ENCODE measurements around the gene SLX9. TPM values are rescaled to one million over a fixed set of nuclear protein-coding genes. Genes with fewer than 3 reads are reported as not detected.

The SLX9 gene
- total and polyA plus RNA-seq, 4 donors: 7.0 to 25.7 (median 18.7) TPM

DNA sequence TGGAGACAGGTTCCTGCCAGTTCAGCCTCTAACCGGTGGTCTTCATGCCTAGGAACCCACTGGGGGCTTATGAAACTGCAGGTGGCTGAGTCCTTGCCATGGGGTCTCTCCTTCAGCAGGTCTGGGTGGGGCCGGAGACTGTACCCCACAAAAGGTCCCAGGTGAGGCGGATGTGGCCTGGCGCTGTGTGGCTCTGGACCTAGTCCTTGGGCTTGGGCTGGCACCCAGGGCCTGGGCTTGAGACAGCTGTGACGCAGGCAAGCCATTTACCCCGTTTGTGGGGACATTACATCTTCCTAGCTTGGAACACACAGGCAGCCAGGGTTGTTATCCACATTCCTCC, 5.9 kb upstream of the SLX9 start:
- no peak for DNase-seq (ENCODE audit: low read depth in 4 of 6, low spot score in 6 of 6)
- peaks cover 53% of the 10 kb centered on the region for H3K27me3 ChIP-seq (ENCODE audit: control insufficient read depth, insufficient read depth, low read length)

GRCh38 chr21:44934276-44934675, 5.6 kb upstream of the SLX9 start:
- no peak overlapping the region for H3K4me3 ChIP-seq (ENCODE audit: low read depth, low read length)
- no peak overlapping the region for H3K27ac ChIP-seq (ENCODE audit: low read depth, low read length)
- H3K9me3 ChIP-seq (ENCODE audit: control insufficient read depth, insufficient read depth, low read length): no peaks in the 10 kb centered on the region
- H3K27me3 ChIP-seq (ENCODE audit: control insufficient read depth, insufficient read depth, low read length): peaks cover 49% of the 10 kb centered on the region
- peaks cover 23% of the 10 kb centered on the region for H3K36me3 ChIP-seq (ENCODE audit: control insufficient read depth, insufficient read depth, low read length)
- DNase-seq (ENCODE audit: low read depth in 4 of 6, low spot score in 6 of 6): no peak
- peaks cover 24% of the 10 kb centered on the region for H3K4me1 ChIP-seq (ENCODE audit: control insufficient read depth, insufficient read depth, low read length)
- 93% methylated on average over 3 of the region's 6 CpGs for WGBS (ENCODE audit: insufficient coverage)

More for the DNA sequence above, 5.9 kb upstream of the SLX9 start:
- H3K27ac ChIP-seq (ENCODE audit: low read depth, low read length): no peak overlapping the region
- H3K9me3 ChIP-seq (ENCODE audit: control insufficient read depth, insufficient read depth, low read length): no peaks in the 10 kb centered on the region
- WGBS (ENCODE audit: insufficient coverage): 96% methylated on average over 6 of the region's 6 CpGs
- no peak overlapping the region for H3K4me3 ChIP-seq (ENCODE audit: low read depth, low read length)
- H3K36me3 ChIP-seq (ENCODE audit: control insufficient read depth, insufficient read depth, low read length): peaks cover 23% of the 10 kb centered on the region
- H3K4me1 ChIP-seq (ENCODE audit: control insufficient read depth, insufficient read depth, low read length): peaks cover 20% of the 10 kb centered on the region

GRCh38 chr21:44934797-44935532, 4.9 kb upstream of the SLX9 start:
- peaks cover 43% of the 10 kb centered on the region for H3K27me3 ChIP-seq (ENCODE audit: control insufficient read depth, insufficient read depth, low read length)
- peaks cover 26% of the 10 kb centered on the region for H3K4me1 ChIP-seq (ENCODE audit: control insufficient read depth, insufficient read depth, low read length)
- H3K27ac ChIP-seq (ENCODE audit: low read depth, low read length): no peak overlapping the region
- H3K36me3 ChIP-seq (ENCODE audit: control insufficient read depth, insufficient read depth, low read length): peaks cover 23% of the 10 kb centered on the region
- 94% methylated on average over 8 of the region's 9 CpGs for WGBS (ENCODE audit: insufficient coverage)
- no peaks in the 10 kb centered on the region for H3K9me3 ChIP-seq (ENCODE audit: control insufficient read depth, insufficient read depth, low read length)
- DNase-seq (ENCODE audit: low read depth in 4 of 6, low spot score in 6 of 6): no peak
- no peak overlapping the region for H3K4me3 ChIP-seq (ENCODE audit: low read depth, low read length)

GRCh38 chr21:44935533-44935927, 4.3 kb upstream of the SLX9 start:
- no peak for DNase-seq (ENCODE audit: low read depth in 4 of 6, low spot score in 6 of 6)
- peaks cover 23% of the 10 kb centered on the region for H3K36me3 ChIP-seq (ENCODE audit: control insufficient read depth, insufficient read depth, low read length)
- H3K4me3 ChIP-seq (ENCODE audit: low read depth, low read length): no peak overlapping the region
- no peaks in the 10 kb centered on the region for H3K9me3 ChIP-seq (ENCODE audit: control insufficient read depth, insufficient read depth, low read length)
- no peak overlapping the region for H3K27ac ChIP-seq (ENCODE audit: low read depth, low read length)
- peaks cover 37% of the 10 kb centered on the region for H3K27me3 ChIP-seq (ENCODE audit: control insufficient read depth, insufficient read depth, low read length)
- WGBS (ENCODE audit: insufficient coverage): 91% methylated on average over 9 of the region's 10 CpGs
- H3K4me1 ChIP-seq (ENCODE audit: control insufficient read depth, insufficient read depth, low read length): peaks cover 26% of the 10 kb centered on the region

GRCh38 chr21:44938772-44939531, 877 bp upstream of the SLX9 start:
- 84% methylated on average over 18 of the region's 18 CpGs for WGBS (ENCODE audit: insufficient coverage)
- Histone ChIP-seq H3K4me3 (ENCODE audit: low read depth, low read length) (peak overlapping the region; percentile 79), H3K27me3 (ENCODE audit: control insufficient read depth, insufficient read depth, low read length) (peaks cover 5% of the 10 kb centered on the region), H3K9me3 (ENCODE audit: control insufficient read depth, insufficient read depth, low read length) (no peaks in the 10 kb centered on the region), H3K36me3 (ENCODE audit: control insufficient read depth, insufficient read depth, low read length) (peaks cover 36% of the 10 kb centered on the region), H3K4me1 (ENCODE audit: control insufficient read depth, insufficient read depth, low read length) (peaks cover 18% of the 10 kb centered on the region), H3K27ac (ENCODE audit: low read depth, low read length) (no peak overlapping the region)
- DNase-seq (ENCODE audit: low read depth in 4 of 6, low spot score in 6 of 6): no peak

GRCh38 chr21:44940116-44940631, 345 bp downstream of the SLX9 start:
- peaks cover 18% of the 10 kb centered on the region for H3K4me1 ChIP-seq (ENCODE audit: control insufficient read depth, insufficient read depth, low read length)
- no peaks in the 10 kb centered on the region for H3K27me3 ChIP-seq (ENCODE audit: control insufficient read depth, insufficient read depth, low read length)
- peaks cover 37% of the 10 kb centered on the region for H3K36me3 ChIP-seq (ENCODE audit: control insufficient read depth, insufficient read depth, low read length)
- H3K27ac ChIP-seq (ENCODE audit: low read depth, low read length): no peak overlapping the region
- peak overlapping the region; percentile 79 for H3K4me3 ChIP-seq (ENCODE audit: low read depth, low read length)
- peak in 1 of 6 donors; percentile 36 for DNase-seq (ENCODE audit: low read depth in 4 of 6, low spot score in 6 of 6)
- no peaks in the 10 kb centered on the region for H3K9me3 ChIP-seq (ENCODE audit: control insufficient read depth, insufficient read depth, low read length)
- 0% methylated on average over 49 of the region's 53 CpGs for WGBS (ENCODE audit: insufficient coverage)

- Histone ChIP-seq H3K36me3 (ENCODE audit: control insufficient read depth, insufficient read depth, low read length) (peaks cover 45% of the 10 kb centered on the region), H3K9me3 (ENCODE audit: control insufficient read depth, insufficient read depth, low read length) (no peaks in the 10 kb centered on the region), H3K4me3 (ENCODE audit: low read depth, low read length) (no peak overlapping the region), H3K4me1 (ENCODE audit: control insufficient read depth, insufficient read depth, low read length) (peaks cover 18% of the 10 kb centered on the region), H3K27ac (ENCODE audit: low read depth, low read length) (no peak overlapping the region), H3K27me3 (ENCODE audit: control insufficient read depth, insufficient read depth, low read length) (no peaks in the 10 kb centered on the region)
- DNase-seq (ENCODE audit: low read depth in 4 of 6, low spot score in 6 of 6): no peak
- 93% methylated on average over 8 of the region's 8 CpGs for WGBS (ENCODE audit: insufficient coverage)
Observed at GRCh38 chr21:44941567-44941966, 1.7 kb downstream of the SLX9 start.

GRCh38 chr21:44942566-44942965, 2.7 kb downstream of the SLX9 start:
- H3K9me3 ChIP-seq (ENCODE audit: control insufficient read depth, insufficient read depth, low read length): no peaks in the 10 kb centered on the region
- 93% methylated on average over 2 of the region's 2 CpGs for WGBS (ENCODE audit: insufficient coverage)
- H3K4me3 ChIP-seq (ENCODE audit: low read depth, low read length): no peak overlapping the region
- peaks cover 18% of the 10 kb centered on the region for H3K4me1 ChIP-seq (ENCODE audit: control insufficient read depth, insufficient read depth, low read length)
- no peaks in the 10 kb centered on the region for H3K27me3 ChIP-seq (ENCODE audit: control insufficient read depth, insufficient read depth, low read length)
- H3K27ac ChIP-seq (ENCODE audit: low read depth, low read length): no peak overlapping the region
- H3K36me3 ChIP-seq (ENCODE audit: control insufficient read depth, insufficient read depth, low read length): peaks cover 55% of the 10 kb centered on the region
- DNase-seq (ENCODE audit: low read depth in 4 of 6, low spot score in 6 of 6): no peak

- no peak overlapping the region for H3K4me3 ChIP-seq (ENCODE audit: low read depth, low read length)
- H3K27me3 ChIP-seq (ENCODE audit: control insufficient read depth, insufficient read depth, low read length): no peaks in the 10 kb centered on the region
- H3K9me3 ChIP-seq (ENCODE audit: control insufficient read depth, insufficient read depth, low read length): no peaks in the 10 kb centered on the region
- no peak for DNase-seq (ENCODE audit: low read depth in 4 of 6, low spot score in 6 of 6)
- H3K27ac ChIP-seq (ENCODE audit: low read depth, low read length): no peak overlapping the region
- H3K36me3 ChIP-seq (ENCODE audit: control insufficient read depth, insufficient read depth, low read length): peaks cover 60% of the 10 kb centered on the region
- peaks cover 18% of the 10 kb centered on the region for H3K4me1 ChIP-seq (ENCODE audit: control insufficient read depth, insufficient read depth, low read length)
- 95% methylated on average over 15 of the region's 15 CpGs for WGBS (ENCODE audit: insufficient coverage)
Observed at GRCh38 chr21:44943005-44943685, 3.3 kb downstream of the SLX9 start.

Data from spinal cord (tissue), 10 donors.